Measurements from ENCODE around the gene ZNF460.

DNA sequence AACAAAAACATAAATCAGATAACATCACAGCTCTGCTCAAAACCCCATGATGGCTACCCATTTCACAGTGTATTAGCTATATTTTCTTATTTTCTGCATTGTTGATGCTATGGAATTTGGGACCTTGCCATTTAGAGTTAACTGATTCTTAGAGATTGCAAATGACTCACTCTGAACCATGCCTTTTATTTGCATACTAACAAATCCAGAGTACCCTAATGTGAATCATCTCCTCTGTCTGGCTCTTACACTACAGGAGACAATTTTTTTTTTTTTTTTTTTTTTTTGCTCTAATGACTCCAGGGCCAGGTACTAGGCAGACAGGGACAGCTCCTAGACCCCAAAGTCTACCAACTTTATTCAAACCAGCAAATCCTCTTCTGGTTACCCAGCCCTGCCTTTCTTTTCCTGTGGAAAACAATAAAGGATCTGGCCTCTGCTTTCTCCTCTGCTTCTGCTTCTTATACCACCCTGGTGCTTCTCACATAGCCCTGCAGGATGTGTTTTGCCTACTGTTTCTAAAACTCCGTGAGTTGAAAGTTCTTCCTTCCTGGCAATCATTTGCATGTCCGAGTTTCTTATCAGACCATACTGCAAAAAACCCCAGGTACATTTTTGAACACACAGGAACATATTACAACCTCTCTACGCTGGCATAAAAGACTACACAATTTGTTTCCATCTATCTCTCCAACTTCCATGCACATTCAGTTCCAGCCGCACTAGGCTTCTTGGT, 10.6 kb upstream of the ZNF460 start:
- TF ChIP-seq CTCF (IDR thresholded peaks at IDR 0.05) (no peak), EP300 (IDR thresholded peaks at IDR 0.05; ENCODE audit: low read depth) (no peak)

All from transverse colon (tissue), 3 donors.